ENCODE results near the gene GPR55. TPM values are rescaled to one million over a fixed set of nuclear protein-coding genes. Genes with fewer than 3 reads are reported as not detected.

GPR55 gene
- total RNA-seq, 1 experiment from 2014 or later: not detected

- DNase-seq (ENCODE audit: low spot score) (no peak), ATAC-seq (no peak)
- H3K27me3 Mint-ChIP-seq (ENCODE audit: low read depth): no peaks in the 10 kb centered on the region
- H3K4me3 Mint-ChIP-seq: no peak overlapping the region
- ChIA-PET CTCF (interaction anchor here (0.9 to 3.7 kb wide), 3 partner anchors 17 to 117 kb away, joined by 3 to 12 read pairs (median 7); partner anchors contain the start of gene GPR55), POLR2A (no interaction called here)
- TF ChIP-seq, protein P1, sequence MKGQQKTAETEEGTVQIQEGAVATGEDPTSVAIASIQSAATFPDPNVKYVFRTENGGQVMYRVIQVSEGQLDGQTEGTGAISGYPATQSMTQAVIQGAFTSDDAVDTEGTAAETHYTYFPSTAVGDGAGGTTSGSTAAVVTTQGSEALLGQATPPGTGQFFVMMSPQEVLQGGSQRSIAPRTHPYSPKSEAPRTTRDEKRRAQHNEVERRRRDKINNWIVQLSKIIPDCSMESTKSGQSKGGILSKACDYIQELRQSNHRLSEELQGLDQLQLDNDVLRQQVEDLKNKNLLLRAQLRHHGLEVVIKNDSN (CRISPR knock-in tag; IDR thresholded peaks at IDR 0.05): no peak
- TF ChIP-seq NR1H2 (CRISPR knock-in tag; IDR thresholded peaks at IDR 0.05): no peak
- TF ChIP-seq CTCF (IDR thresholded peaks at IDR 0.05): no peak
- no peak for TF ChIP-seq MLX (CRISPR knock-in tag; IDR thresholded peaks at IDR 0.05)
- TF ChIP-seq ESRRA (CRISPR knock-in tag; IDR thresholded peaks at IDR 0.05; ENCODE audit: borderline replicate concordance): no peak
- no peak for TF ChIP-seq ZBTB21 (CRISPR knock-in tag; IDR thresholded peaks at IDR 0.05; ENCODE audit: borderline replicate concordance)
- TF ChIP-seq, protein P2, sequence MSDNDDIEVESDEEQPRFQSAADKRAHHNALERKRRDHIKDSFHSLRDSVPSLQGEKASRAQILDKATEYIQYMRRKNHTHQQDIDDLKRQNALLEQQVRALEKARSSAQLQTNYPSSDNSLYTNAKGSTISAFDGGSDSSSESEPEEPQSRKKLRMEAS (CRISPR knock-in tag; IDR thresholded peaks at IDR 0.05): no peak
- no peak for TF ChIP-seq HMGXB4 (CRISPR knock-in tag; IDR thresholded peaks at IDR 0.05)
- TF ChIP-seq, protein P3, sequence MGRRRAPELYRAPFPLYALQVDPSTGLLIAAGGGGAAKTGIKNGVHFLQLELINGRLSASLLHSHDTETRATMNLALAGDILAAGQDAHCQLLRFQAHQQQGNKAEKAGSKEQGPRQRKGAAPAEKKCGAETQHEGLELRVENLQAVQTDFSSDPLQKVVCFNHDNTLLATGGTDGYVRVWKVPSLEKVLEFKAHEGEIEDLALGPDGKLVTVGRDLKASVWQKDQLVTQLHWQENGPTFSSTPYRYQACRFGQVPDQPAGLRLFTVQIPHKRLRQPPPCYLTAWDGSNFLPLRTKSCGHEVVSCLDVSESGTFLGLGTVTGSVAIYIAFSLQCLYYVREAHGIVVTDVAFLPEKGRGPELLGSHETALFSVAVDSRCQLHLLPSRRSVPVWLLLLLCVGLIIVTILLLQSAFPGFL (CRISPR knock-in tag; IDR thresholded peaks at IDR 0.05; ENCODE audit: borderline replicate concordance): no peak
- TF ChIP-seq, protein P4, sequence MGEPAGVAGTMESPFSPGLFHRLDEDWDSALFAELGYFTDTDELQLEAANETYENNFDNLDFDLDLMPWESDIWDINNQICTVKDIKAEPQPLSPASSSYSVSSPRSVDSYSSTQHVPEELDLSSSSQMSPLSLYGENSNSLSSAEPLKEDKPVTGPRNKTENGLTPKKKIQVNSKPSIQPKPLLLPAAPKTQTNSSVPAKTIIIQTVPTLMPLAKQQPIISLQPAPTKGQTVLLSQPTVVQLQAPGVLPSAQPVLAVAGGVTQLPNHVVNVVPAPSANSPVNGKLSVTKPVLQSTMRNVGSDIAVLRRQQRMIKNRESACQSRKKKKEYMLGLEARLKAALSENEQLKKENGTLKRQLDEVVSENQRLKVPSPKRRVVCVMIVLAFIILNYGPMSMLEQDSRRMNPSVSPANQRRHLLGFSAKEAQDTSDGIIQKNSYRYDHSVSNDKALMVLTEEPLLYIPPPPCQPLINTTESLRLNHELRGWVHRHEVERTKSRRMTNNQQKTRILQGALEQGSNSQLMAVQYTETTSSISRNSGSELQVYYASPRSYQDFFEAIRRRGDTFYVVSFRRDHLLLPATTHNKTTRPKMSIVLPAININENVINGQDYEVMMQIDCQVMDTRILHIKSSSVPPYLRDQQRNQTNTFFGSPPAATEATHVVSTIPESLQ (CRISPR knock-in tag; IDR thresholded peaks at IDR 0.05): no peak
- no peak for TF ChIP-seq NFYB (CRISPR knock-in tag; conservative IDR thresholded peaks at IDR 0.05; ENCODE audit: low read depth)
- peaks cover 11% of the 10 kb centered on the region for H3K36me3 Mint-ChIP-seq
- H3K4me1 Mint-ChIP-seq: 0 out of 2 replicates have a peak, but pooled peaks cover 3% of the 10 kb centered on the region
- H3K9me3 Mint-ChIP-seq: peaks cover 13% of the 10 kb centered on the region
- H3K27ac Mint-ChIP-seq: no peak overlapping the region
Measured at GRCh38 chr2:230941202-230942180, 16.4 kb upstream of the GPR55 start.

DNA sequence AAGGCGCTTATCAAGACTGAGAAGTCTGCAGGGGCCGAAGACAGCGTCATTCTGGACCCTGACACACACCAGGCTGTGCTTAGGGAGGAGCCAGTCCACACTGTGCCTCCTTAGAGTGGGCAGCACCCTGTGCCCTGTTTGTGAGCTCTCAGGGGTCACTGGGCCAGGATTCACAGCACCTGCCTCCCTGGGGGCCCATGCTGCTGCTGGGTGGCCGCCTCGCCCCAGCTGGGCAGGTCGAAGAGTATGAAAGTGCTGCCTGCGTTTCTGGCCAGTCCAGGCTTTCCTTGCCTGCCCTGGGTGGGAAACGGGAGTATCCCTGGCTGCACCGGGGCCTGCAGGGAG lies 15.4 kb upstream of the GPR55 start:
- TF ChIP-seq ZNF219 (CRISPR knock-in tag; IDR thresholded peaks at IDR 0.05; ENCODE audit: borderline replicate concordance): no peak
- TF ChIP-seq, protein P2 (CRISPR knock-in tag; IDR thresholded peaks at IDR 0.05): no peak
- TF ChIP-seq, protein P5, sequence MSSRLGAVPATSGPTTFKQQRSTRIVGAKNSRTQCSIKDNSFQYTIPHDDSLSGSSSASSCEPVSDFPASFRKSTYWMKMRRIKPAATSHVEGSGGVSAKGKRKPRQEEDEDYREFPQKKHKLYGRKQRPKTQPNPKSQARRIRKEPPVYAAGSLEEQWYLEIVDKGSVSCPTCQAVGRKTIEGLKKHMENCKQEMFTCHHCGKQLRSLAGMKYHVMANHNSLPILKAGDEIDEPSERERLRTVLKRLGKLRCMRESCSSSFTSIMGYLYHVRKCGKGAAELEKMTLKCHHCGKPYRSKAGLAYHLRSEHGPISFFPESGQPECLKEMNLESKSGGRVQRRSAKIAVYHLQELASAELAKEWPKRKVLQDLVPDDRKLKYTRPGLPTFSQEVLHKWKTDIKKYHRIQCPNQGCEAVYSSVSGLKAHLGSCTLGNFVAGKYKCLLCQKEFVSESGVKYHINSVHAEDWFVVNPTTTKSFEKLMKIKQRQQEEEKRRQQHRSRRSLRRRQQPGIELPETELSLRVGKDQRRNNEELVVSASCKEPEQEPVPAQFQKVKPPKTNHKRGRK (CRISPR knock-in tag; IDR thresholded peaks at IDR 0.05; ENCODE audit: borderline replicate concordance): no peak
- TF ChIP-seq NFATC4 (CRISPR knock-in tag; IDR thresholded peaks at IDR 0.05): no peak
- TF ChIP-seq, protein P4 (CRISPR knock-in tag; IDR thresholded peaks at IDR 0.05): no peak
- peaks cover 18% of the 10 kb centered on the region for H3K36me3 Mint-ChIP-seq
- no peak overlapping the region for H3K4me3 Mint-ChIP-seq
- no peaks in the 10 kb centered on the region for H3K27me3 Mint-ChIP-seq (ENCODE audit: low read depth)
- ChIA-PET POLR2A (no interaction called here), CTCF (interaction anchor here (0.9 to 3.7 kb wide), 3 partner anchors 16 to 47 kb away, joined by 3 to 12 read pairs (median 8); no protein-coding TSS in a partner anchor)
- peaks cover 23% of the 10 kb centered on the region for H3K9me3 Mint-ChIP-seq
- 0 out of 2 replicates have a peak, but pooled peaks cover 3% of the 10 kb centered on the region for H3K4me1 Mint-ChIP-seq
- DNase-seq (ENCODE audit: low spot score) (no peak), ATAC-seq (no peak)
- H3K27ac Mint-ChIP-seq: no peak overlapping the region

All from WTC11 (cell line).